AML-193 (cell line): ENCODE data around the gene ZSCAN5A.
"Not testable (repeated sequence)": the region's sequence is repeated elsewhere in the genome, so short reads cannot be mapped to it uniquely, and the experiment has no call there.

Experiments used
- DNase-seq, 2 experiments: peaks; one replicate each; lab custom pipeline; 2025; lab: John Stamatoyannopoulos, UW

ZSCAN5A gene

GRCh38 chr19:56207581-56207980 is 107.1 kb downstream of the ZSCAN5A start:
- not testable (repeated sequence) for DNase-seq

GRCh38 chr19:56201973-56202372 is 112.7 kb downstream of the ZSCAN5A start, which contains the start of gene ZSCAN5C:
Gene ZSCAN5C (plus strand): TSS chr19:56202273. CDS start chr19:56205914, 3,641 bp downstream.
- DNase-seq: no peak

GRCh38 chr19:56199687-56200086 is 115.0 kb downstream of the ZSCAN5A start:
- DNase-seq: no peak

- DNase-seq: not testable (repeated sequence)
Measured at GRCh38 chr19:56197646-56198045, 117.0 kb downstream of the ZSCAN5A start, which contains the start of gene ZSCAN5B. Gene ZSCAN5B (minus strand): TSS chr19:56197783. CDS start chr19:56193052, 4,731 bp downstream.

GRCh38 chr19:56193981-56194640 is 120.5 kb downstream of the ZSCAN5A start:
- no peak for DNase-seq

- DNase-seq: no peak
Measured at GRCh38 chr19:56191711-56192110, 122.9 kb downstream of the ZSCAN5A start.

GRCh38 chr19:56191115-56191514 is 123.5 kb downstream of the ZSCAN5A start:
- DNase-seq: no peak

- DNase-seq: no peak
Measured at GRCh38 chr19:56189785-56190184, 124.9 kb downstream of the ZSCAN5A start.

GRCh38 chr19:56177564-56178243 is 136.9 kb downstream of the ZSCAN5A start:
- DNase-seq: no peak

GRCh38 chr19:56176881-56177280 is 137.8 kb downstream of the ZSCAN5A start:
- DNase-seq: no peak

GRCh38 chr19:56176310-56176709 is 138.3 kb downstream of the ZSCAN5A start:
- not testable (repeated sequence) for DNase-seq

- DNase-seq: not testable (repeated sequence)
Measured at GRCh38 chr19:56175861-56176307, 138.8 kb downstream of the ZSCAN5A start, which contains the start of gene GALP. Gene GALP (plus strand): TSS chr19:56176008. CDS start chr19:56177109, 1,101 bp downstream.

GRCh38 chr19:56174550-56174949 is 140.1 kb downstream of the ZSCAN5A start:
- no peak for DNase-seq

GRCh38 chr19:56174086-56174485 is 140.6 kb downstream of the ZSCAN5A start:
- DNase-seq: no peak
